GM19099 (cell line): Measurements from ENCODE around the gene OVOL3.

Experiments
- POLR2A ChIP-seq: IDR thresholded peaks from 3 replicates; pipeline ENCODE4 v1.6.1; 2011; ENCODE audit warnings: low read depth; ENCODE audit not compliant: insufficient read length; ENCODE audit errors: extremely low read depth

OVOL3 gene

GRCh38 chr19:36110487-36111199 is at the start of gene OVOL3:
TSS of gene OVOL3 (plus strand) at chr19:36111143. CDS start at chr19:36111203, 60 bp downstream.
- TF ChIP-seq POLR2A, result no peak

GRCh38 chr19:36061367-36061766 is 49.6 kb upstream of the OVOL3 start:
- no peak for TF ChIP-seq POLR2A

GRCh38 chr19:36064826-36065225 is 46.1 kb upstream of the OVOL3 start:
- TF ChIP-seq POLR2A, result no peak

- TF ChIP-seq POLR2A, result no peak
These were observed 43.3 kb upstream of the OVOL3 start for GRCh38 chr19:36067681-36068080.

GRCh38 chr19:36072081-36072480 is 38.9 kb upstream of the OVOL3 start:
- TF ChIP-seq POLR2A, result no peak

- no peak for TF ChIP-seq POLR2A
These were observed 37.6 kb upstream of the OVOL3 start for GRCh38 chr19:36073121-36073876.

GRCh38 chr19:36079389-36079945 is 31.5 kb upstream of the OVOL3 start:
- no peak for TF ChIP-seq POLR2A

- TF ChIP-seq POLR2A, result no peak
These were observed 29.6 kb upstream of the OVOL3 start for GRCh38 chr19:36081385-36081784.

- no peak for TF ChIP-seq POLR2A
These were observed 29.0 kb upstream of the OVOL3 start for GRCh38 chr19:36081894-36082293.

GRCh38 chr19:36082916-36083315 is 28.0 kb upstream of the OVOL3 start:
- no peak for TF ChIP-seq POLR2A

GRCh38 chr19:36084231-36085009 is 26.5 kb upstream of the OVOL3 start:
- TF ChIP-seq POLR2A, result no peak

- no peak for TF ChIP-seq POLR2A
These were observed 24.6 kb upstream of the OVOL3 start for GRCh38 chr19:36086326-36086725.

- TF ChIP-seq POLR2A, result no peak
These were observed 21.1 kb upstream of the OVOL3 start for GRCh38 chr19:36089847-36090246.

GRCh38 chr19:36090910-36091695 is 19.8 kb upstream of the OVOL3 start:
- TF ChIP-seq POLR2A, result no peak
